GM23338 (cell line): ENCODE measurements around the gene BAAT. TPM values are rescaled to one million over a fixed set of nuclear protein-coding genes. Genes with fewer than 3 reads are reported as not detected.

ENCODE experiments used
- ATAC-seq: fragments of 200-7000 bp; cut with Tn5 transposase; 3 replicates; pipeline ENCODE4 v1.9.1; 2020
- DNase-seq: peaks from one replicate; pipeline ENCODE4 v3.0.0-alpha.2; 2015; ENCODE audit warnings: low spot score
- H2AFZ ChIP-seq: fragments of 200-600 bp; sonication (generic); 2 replicates; pipeline ENCODE4 v1.8.0; 2016; ENCODE audit warnings: antibody characterized with exemption, mild to moderate bottlenecking, moderate library complexity
- H3F3A ChIP-seq: fragments of 200-600 bp; sonication (generic); replicated peaks from 2 replicates; pipeline ENCODE4 v1.8.0; 2017; ENCODE audit warnings: antibody characterized with exemption, mixed run types, low read depth
- H3K27ac ChIP-seq: fragments of 200-600 bp; sonication (generic); 2 replicates; pipeline ENCODE4 v1.6.1; 2016; ENCODE audit warnings: low read depth
- H3K27me3 ChIP-seq: fragments of 200-600 bp; sonication (generic); 2 replicates; pipeline ENCODE4 v1.8.0; 2016; ENCODE audit warnings: mild to moderate bottlenecking, mixed run types, moderate library complexity; ENCODE audit not compliant: insufficient read depth
- H3K36me3 ChIP-seq: fragments of 200-600 bp; sonication (generic); 2 replicates; pipeline ENCODE4 v1.8.0; 2016; ENCODE audit warnings: mild to moderate bottlenecking; ENCODE audit not compliant: insufficient read depth
- H3K4me1 ChIP-seq: fragments of 200-600 bp; sonication (generic); 2 replicates; pipeline ENCODE4 v1.8.0; 2016; ENCODE audit warnings: mild to moderate bottlenecking, moderate library complexity; ENCODE audit not compliant: insufficient read depth
- H3K4me2 ChIP-seq: fragments of 200-600 bp; sonication (generic); 2 replicates; pipeline ENCODE4 v1.7.1; 2017; ENCODE audit warnings: mixed run types
- H3K4me3 ChIP-seq: fragments of 200-600 bp; sonication (generic); 2 replicates; pipeline ENCODE4 v1.6.1; 2016; ENCODE audit warnings: mixed run types
- H3K79me2 ChIP-seq: fragments of 200-600 bp; sonication (generic); replicated peaks from 2 replicates; pipeline ENCODE4 v1.8.0; 2017; ENCODE audit warnings: mild to moderate bottlenecking; ENCODE audit not compliant: insufficient read depth
- H3K9me2 ChIP-seq: fragments of 200-600 bp; sonication (generic); 2 replicates; pipeline ENCODE4 v1.8.0; 2017; ENCODE audit not compliant: insufficient read depth
- H4K20me1 ChIP-seq: fragments of 200-600 bp; sonication (generic); replicated peaks from 2 replicates; pipeline ENCODE4 v1.8.0; 2017; ENCODE audit warnings: mild to moderate bottlenecking; ENCODE audit not compliant: insufficient read depth
- H3K27ac Mint-ChIP-seq: 2 replicates; pipeline ENCODE4 v1.8.0; 2020; ENCODE audit warnings: inconsistent platforms, mild to moderate bottlenecking, moderate library complexity, mixed read lengths
- H3K27me3 Mint-ChIP-seq: 3 replicates; pipeline ENCODE4 v1.8.0; 2022; ENCODE audit warnings: low read depth, mild to moderate bottlenecking, moderate library complexity, mixed read lengths, inconsistent platforms; ENCODE audit not compliant: insufficient read depth, poor library complexity
- H3K36me3 Mint-ChIP-seq: 3 replicates; pipeline ENCODE4 v1.8.0; 2021; ENCODE audit warnings: low read depth, mild to moderate bottlenecking, inconsistent platforms, moderate library complexity, mixed read lengths
- H3K4me1 Mint-ChIP-seq: 3 replicates; pipeline ENCODE4 v1.8.0; 2020; ENCODE audit warnings: mild to moderate bottlenecking, inconsistent platforms, mixed read lengths
- H3K4me3 Mint-ChIP-seq: 3 replicates; pipeline ENCODE4 v1.8.0; 2021; ENCODE audit warnings: moderate library complexity, mild to moderate bottlenecking, inconsistent platforms, mixed read lengths
- H3K9me3 Mint-ChIP-seq: 3 replicates; pipeline ENCODE4 v1.8.0; 2020; ENCODE audit warnings: moderate library complexity, mild to moderate bottlenecking, inconsistent platforms, mixed read lengths
- CREB1 ChIP-seq: fragments of 250-450 bp; sonication (Bioruptor Pico); IDR thresholded peaks from 2 replicates; pipeline ENCODE4 v1.5.0; 2020; ENCODE audit warnings: low read depth, mild to moderate bottlenecking, moderate library complexity
- EZH2 ChIP-seq: fragments of 200-600 bp; sonication (generic); IDR thresholded peaks from one replicate; pipeline ENCODE4 v1.8.0; 2017; ENCODE audit warnings: antibody characterized with exemption, mild to moderate bottlenecking, low read depth; ENCODE audit not compliant: unreplicated experiment
- EZH2phosphoT487 ChIP-seq: fragments of 200-600 bp; sonication (generic); IDR thresholded peaks from one replicate; pipeline ENCODE4 v1.8.1; 2018; ENCODE audit warnings: antibody characterized with exemption; ENCODE audit not compliant: unreplicated experiment
- JUNB ChIP-seq: IDR thresholded peaks from one replicate; pipeline ENCODE4 v1.6.1; 2016; ENCODE audit warnings: antibody characterized with exemption; ENCODE audit not compliant: unreplicated experiment
- NANOG ChIP-seq: IDR thresholded peaks from 2 replicates; pipeline ENCODE4 v1.6.1; 2016; ENCODE audit warnings: antibody characterized with exemption, borderline replicate concordance
- STAT1 ChIP-seq: IDR thresholded peaks from one replicate; pipeline ENCODE4 v1.6.1; 2016; ENCODE audit warnings: antibody characterized with exemption; ENCODE audit not compliant: unreplicated experiment
- ZNF114 ChIP-seq: fragments of 250-450 bp; sonication (Bioruptor Pico); IDR thresholded peaks from 2 replicates; pipeline ENCODE4 v1.5.0; 2020; ENCODE audit warnings: mild to moderate bottlenecking, moderate library complexity
- ZNF331 ChIP-seq: fragments of 250-450 bp; sonication (Bioruptor Pico); IDR thresholded peaks from 2 replicates; pipeline ENCODE4 v1.5.0; 2020; ENCODE audit warnings: low read depth, mild to moderate bottlenecking, moderate library complexity
- polyA plus RNA-seq: library from polyadenylated mRNA; unstranded; fragments of >200 nt; fragmentation: Nextera tagmentation; extraction: Ambion mirVana; gene quantifications from 2 replicates; pipeline ENCODE4 v1.2.1, GENCODE V29; 2016
- total RNA-seq: library from RNA; depleted of rRNA; stranded (reverse); fragments of >200 nt; shearing (Covaris generic); gene quantifications from 2 replicates; pipeline ENCODE4 v1.2.3, GENCODE V29; 2014
- TF ChIP-seq, protein P1 (sequence below): IDR thresholded peaks from 2 replicates; pipeline ENCODE4 v1.6.1; 2016; ENCODE audit warnings: antibody characterized with exemption
- TF ChIP-seq, protein P2 (sequence below): fragments of 250-450 bp; sonication (Bioruptor Pico); IDR thresholded peaks from 2 replicates; pipeline ENCODE4 v1.5.0; 2020; ENCODE audit warnings: mild to moderate bottlenecking, moderate library complexity
- TF ChIP-seq, protein P3 (sequence below): IDR thresholded peaks from one replicate; pipeline ENCODE4 v1.6.1; 2018; ENCODE audit warnings: antibody characterized with exemption; ENCODE audit not compliant: unreplicated experiment
- TF ChIP-seq, protein P4 (sequence below), 2 experiments: fragments of 200-600 bp in 1 of 2; sonication (generic) in 1 of 2; conservative IDR thresholded peaks; 2 replicates each; pipeline versions ENCODE4 v1.5.1 to v1.6.1; 2016 to 2017; ENCODE audit warnings: antibody characterized with exemption in 2 of 2, low read depth in 2 of 2, mild to moderate bottlenecking in 2 of 2, moderate library complexity in 1 of 2

Gene BAAT
- total and polyA plus RNA-seq, 2 experiments from 2014 or later: 0.08 to 0.14 TPM

DNA sequence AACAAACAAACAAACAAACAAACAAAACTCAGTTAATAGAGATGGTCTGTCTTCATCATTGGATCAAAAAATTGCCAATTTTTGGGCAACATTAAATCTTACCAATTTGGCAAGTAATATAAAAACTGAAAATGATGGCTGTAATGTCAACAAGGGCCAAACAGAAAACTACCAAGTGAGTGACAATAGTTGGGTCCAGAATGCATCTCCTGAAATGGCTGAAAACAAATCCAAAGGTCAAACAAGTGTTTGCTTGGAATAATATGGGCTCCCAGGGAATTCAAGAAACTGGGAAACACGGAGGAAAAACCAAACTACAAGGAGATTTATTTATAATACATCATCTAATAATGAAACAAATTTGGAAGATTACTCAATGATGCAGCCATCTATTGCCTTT is 25.1 kb downstream of the BAAT start (continued):
- TF ChIP-seq, protein P1, sequence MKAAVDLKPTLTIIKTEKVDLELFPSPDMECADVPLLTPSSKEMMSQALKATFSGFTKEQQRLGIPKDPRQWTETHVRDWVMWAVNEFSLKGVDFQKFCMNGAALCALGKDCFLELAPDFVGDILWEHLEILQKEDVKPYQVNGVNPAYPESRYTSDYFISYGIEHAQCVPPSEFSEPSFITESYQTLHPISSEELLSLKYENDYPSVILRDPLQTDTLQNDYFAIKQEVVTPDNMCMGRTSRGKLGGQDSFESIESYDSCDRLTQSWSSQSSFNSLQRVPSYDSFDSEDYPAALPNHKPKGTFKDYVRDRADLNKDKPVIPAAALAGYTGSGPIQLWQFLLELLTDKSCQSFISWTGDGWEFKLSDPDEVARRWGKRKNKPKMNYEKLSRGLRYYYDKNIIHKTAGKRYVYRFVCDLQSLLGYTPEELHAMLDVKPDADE: no peak

DNA sequence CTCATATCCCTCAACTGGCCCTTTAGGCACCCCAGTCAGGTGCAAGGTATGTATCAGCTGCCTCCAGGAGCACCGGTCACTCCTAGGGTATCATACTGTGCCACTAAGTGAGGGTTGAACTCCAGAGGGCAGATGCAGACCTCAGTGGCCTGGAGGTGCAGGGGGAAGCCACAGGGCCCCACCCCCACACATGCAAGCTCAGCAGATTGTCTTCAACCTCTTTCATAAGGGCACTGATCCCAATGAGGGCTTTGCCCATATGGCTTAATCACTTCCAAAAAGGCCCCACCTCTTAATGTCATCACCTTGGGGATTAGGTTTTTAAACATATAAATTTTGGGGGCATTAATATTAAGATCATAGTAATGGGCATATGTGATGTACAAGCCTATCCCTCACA is 28.2 kb downstream of the BAAT start:
- H3K27ac ChIP-seq: no peak overlapping the region
- no peaks in the 10 kb centered on the region for H3K27me3 ChIP-seq
- H3K79me2 ChIP-seq: no peaks in the 10 kb centered on the region
- no peaks in the 10 kb centered on the region for H3K4me1 ChIP-seq
- H3K36me3 ChIP-seq: no peaks in the 10 kb centered on the region
- no peaks in the 10 kb centered on the region for H3K4me1 Mint-ChIP-seq
- H3K36me3 Mint-ChIP-seq: no peaks in the 10 kb centered on the region
- DNase-seq: no peak
- no peak overlapping the region for H2AFZ ChIP-seq
- no peaks in the 10 kb centered on the region for H4K20me1 ChIP-seq
- no peaks in the 10 kb centered on the region for H3F3A ChIP-seq
- H3K4me3 ChIP-seq: no peak overlapping the region
- peaks cover 15% of the 10 kb centered on the region; the same call in 1 of the 2 replicates for H3K9me2 ChIP-seq
- peaks cover 4% of the 10 kb centered on the region for H3K27me3 Mint-ChIP-seq
- H3K4me3 Mint-ChIP-seq: no peak overlapping the region
- peaks cover 3% of the 10 kb centered on the region; the same call in 1 of the 3 replicates for H3K9me3 Mint-ChIP-seq
- H3K4me2 ChIP-seq: no peak overlapping the region
- no peak for ATAC-seq
- H3K27ac Mint-ChIP-seq: no peak overlapping the region
- no peak for TF ChIP-seq JUNB
- no peak for TF ChIP-seq ZNF331 (CRISPR knock-in tag)
- TF ChIP-seq, protein P2, sequence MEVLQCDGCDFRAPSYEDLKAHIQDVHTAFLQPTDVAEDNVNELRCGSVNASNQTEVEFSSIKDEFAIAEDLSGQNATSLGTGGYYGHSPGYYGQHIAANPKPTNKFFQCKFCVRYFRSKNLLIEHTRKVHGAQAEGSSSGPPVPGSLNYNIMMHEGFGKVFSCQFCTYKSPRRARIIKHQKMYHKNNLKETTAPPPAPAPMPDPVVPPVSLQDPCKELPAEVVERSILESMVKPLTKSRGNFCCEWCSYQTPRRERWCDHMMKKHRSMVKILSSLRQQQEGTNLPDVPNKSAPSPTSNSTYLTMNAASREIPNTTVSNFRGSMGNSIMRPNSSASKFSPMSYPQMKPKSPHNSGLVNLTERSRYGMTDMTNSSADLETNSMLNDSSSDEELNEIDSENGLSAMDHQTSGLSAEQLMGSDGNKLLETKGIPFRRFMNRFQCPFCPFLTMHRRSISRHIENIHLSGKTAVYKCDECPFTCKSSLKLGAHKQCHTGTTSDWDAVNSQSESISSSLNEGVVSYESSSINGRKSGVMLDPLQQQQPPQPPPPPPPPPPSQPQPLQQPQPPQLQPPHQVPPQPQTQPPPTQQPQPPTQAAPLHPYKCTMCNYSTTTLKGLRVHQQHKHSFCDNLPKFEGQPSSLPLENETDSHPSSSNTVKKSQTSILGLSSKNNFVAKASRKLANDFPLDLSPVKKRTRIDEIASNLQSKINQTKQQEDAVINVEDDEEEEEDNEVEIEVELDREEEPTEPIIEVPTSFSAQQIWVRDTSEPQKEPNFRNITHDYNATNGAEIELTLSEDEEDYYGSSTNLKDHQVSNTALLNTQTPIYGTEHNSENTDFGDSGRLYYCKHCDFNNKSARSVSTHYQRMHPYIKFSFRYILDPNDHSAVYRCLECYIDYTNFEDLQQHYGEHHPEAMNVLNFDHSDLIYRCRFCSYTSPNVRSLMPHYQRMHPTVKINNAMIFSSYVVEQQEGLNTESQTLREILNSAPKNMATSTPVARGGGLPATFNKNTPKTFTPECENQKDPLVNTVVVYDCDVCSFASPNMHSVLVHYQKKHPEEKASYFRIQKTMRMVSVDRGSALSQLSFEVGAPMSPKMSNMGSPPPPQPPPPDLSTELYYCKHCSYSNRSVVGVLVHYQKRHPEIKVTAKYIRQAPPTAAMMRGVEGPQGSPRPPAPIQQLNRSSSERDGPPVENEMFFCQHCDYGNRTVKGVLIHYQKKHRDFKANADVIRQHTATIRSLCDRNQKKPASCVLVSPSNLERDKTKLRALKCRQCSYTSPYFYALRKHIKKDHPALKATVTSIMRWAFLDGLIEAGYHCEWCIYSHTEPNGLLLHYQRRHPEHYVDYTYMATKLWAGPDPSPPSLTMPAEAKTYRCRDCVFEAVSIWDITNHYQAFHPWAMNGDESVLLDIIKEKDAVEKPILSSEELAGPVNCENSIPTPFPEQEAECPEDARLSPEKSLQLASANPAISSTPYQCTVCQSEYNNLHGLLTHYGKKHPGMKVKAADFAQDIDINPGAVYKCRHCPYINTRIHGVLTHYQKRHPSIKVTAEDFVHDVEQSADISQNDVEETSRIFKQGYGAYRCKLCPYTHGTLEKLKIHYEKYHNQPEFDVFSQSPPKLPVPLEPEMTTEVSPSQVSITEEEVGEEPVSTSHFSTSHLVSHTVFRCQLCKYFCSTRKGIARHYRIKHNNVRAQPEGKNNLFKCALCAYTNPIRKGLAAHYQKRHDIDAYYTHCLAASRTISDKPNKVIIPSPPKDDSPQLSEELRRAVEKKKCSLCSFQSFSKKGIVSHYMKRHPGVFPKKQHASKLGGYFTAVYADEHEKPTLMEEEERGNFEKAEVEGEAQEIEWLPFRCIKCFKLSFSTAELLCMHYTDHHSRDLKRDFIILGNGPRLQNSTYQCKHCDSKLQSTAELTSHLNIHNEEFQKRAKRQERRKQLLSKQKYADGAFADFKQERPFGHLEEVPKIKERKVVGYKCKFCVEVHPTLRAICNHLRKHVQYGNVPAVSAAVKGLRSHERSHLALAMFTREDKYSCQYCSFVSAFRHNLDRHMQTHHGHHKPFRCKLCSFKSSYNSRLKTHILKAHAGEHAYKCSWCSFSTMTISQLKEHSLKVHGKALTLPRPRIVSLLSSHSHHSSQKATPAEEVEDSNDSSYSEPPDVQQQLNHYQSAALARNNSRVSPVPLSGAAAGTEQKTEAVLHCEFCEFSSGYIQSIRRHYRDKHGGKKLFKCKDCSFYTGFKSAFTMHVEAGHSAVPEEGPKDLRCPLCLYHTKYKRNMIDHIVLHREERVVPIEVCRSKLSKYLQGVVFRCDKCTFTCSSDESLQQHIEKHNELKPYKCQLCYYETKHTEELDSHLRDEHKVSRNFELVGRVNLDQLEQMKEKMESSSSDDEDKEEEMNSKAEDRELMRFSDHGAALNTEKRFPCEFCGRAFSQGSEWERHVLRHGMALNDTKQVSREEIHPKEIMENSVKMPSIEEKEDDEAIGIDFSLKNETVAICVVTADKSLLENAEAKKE (CRISPR knock-in tag): no peak
- TF ChIP-seq, protein P1: no peak
- TF ChIP-seq EZH2: no peak
- no peak for TF ChIP-seq CREB1 (CRISPR knock-in tag)
- TF ChIP-seq NANOG: no peak
- TF ChIP-seq STAT1: no peak
- TF ChIP-seq, protein P3, sequence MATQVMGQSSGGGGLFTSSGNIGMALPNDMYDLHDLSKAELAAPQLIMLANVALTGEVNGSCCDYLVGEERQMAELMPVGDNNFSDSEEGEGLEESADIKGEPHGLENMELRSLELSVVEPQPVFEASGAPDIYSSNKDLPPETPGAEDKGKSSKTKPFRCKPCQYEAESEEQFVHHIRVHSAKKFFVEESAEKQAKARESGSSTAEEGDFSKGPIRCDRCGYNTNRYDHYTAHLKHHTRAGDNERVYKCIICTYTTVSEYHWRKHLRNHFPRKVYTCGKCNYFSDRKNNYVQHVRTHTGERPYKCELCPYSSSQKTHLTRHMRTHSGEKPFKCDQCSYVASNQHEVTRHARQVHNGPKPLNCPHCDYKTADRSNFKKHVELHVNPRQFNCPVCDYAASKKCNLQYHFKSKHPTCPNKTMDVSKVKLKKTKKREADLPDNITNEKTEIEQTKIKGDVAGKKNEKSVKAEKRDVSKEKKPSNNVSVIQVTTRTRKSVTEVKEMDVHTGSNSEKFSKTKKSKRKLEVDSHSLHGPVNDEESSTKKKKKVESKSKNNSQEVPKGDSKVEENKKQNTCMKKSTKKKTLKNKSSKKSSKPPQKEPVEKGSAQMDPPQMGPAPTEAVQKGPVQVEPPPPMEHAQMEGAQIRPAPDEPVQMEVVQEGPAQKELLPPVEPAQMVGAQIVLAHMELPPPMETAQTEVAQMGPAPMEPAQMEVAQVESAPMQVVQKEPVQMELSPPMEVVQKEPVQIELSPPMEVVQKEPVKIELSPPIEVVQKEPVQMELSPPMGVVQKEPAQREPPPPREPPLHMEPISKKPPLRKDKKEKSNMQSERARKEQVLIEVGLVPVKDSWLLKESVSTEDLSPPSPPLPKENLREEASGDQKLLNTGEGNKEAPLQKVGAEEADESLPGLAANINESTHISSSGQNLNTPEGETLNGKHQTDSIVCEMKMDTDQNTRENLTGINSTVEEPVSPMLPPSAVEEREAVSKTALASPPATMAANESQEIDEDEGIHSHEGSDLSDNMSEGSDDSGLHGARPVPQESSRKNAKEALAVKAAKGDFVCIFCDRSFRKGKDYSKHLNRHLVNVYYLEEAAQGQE: no peak
- TF ChIP-seq, protein P4, sequence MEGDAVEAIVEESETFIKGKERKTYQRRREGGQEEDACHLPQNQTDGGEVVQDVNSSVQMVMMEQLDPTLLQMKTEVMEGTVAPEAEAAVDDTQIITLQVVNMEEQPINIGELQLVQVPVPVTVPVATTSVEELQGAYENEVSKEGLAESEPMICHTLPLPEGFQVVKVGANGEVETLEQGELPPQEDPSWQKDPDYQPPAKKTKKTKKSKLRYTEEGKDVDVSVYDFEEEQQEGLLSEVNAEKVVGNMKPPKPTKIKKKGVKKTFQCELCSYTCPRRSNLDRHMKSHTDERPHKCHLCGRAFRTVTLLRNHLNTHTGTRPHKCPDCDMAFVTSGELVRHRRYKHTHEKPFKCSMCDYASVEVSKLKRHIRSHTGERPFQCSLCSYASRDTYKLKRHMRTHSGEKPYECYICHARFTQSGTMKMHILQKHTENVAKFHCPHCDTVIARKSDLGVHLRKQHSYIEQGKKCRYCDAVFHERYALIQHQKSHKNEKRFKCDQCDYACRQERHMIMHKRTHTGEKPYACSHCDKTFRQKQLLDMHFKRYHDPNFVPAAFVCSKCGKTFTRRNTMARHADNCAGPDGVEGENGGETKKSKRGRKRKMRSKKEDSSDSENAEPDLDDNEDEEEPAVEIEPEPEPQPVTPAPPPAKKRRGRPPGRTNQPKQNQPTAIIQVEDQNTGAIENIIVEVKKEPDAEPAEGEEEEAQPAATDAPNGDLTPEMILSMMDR (conservative IDR thresholded peaks at IDR 0.05; ENCODE audit: low read depth in 2 of 2): no peak
- no peak for TF ChIP-seq ZNF114 (CRISPR knock-in tag)
- TF ChIP-seq EZH2phosphoT487: no peak
